DMS53 treated with DMSO at 0.1 percent for 48 hours (cell line): ENCODE results near the gene COX19.
"Not testable (repeated sequence)": the region's sequence is repeated elsewhere in the genome, so short reads cannot be mapped to it uniquely, and the experiment has no call there.

Experiments used
- DNase-seq: peaks from one replicate; lab custom pipeline; 2025; ENCODE audit not compliant: unreplicated experiment; lab: John Stamatoyannopoulos, UW

COX19 gene

GRCh38 chr7:927031-927671, 48.2 kb downstream of the COX19 start:
- DNase-seq = no peak

GRCh38 chr7:926061-927030, 49.0 kb downstream of the COX19 start:
- DNase-seq = no peak

- DNase-seq = no peak
These were observed 49.7 kb downstream of the COX19 start for GRCh38 chr7:925601-926000.

GRCh38 chr7:924541-925231, 50.7 kb downstream of the COX19 start:
- DNase-seq = no peak

GRCh38 chr7:924042-924441, 51.3 kb downstream of the COX19 start:
- not testable (repeated sequence) for DNase-seq

- DNase-seq = no peak
These were observed 52.0 kb downstream of the COX19 start for GRCh38 chr7:923108-924041.

- no peak for DNase-seq
These were observed 52.8 kb downstream of the COX19 start for GRCh38 chr7:922334-923107.

GRCh38 chr7:921581-922333, 53.6 kb downstream of the COX19 start:
- DNase-seq = no peak

GRCh38 chr7:921071-921461, 54.3 kb downstream of the COX19 start:
- no peak for DNase-seq

GRCh38 chr7:920351-921070, 54.8 kb downstream of the COX19 start:
- no peak for DNase-seq

- no peak for DNase-seq
These were observed 55.4 kb downstream of the COX19 start for GRCh38 chr7:919924-920341.

GRCh38 chr7:919114-919442, 56.3 kb downstream of the COX19 start:
- DNase-seq = no peak

- no peak for DNase-seq
These were observed 56.8 kb downstream of the COX19 start for GRCh38 chr7:918441-919113.

GRCh38 chr7:918118-918425, 57.3 kb downstream of the COX19 start:
- DNase-seq = no peak

- no peak for DNase-seq
These were observed 57.9 kb downstream of the COX19 start for GRCh38 chr7:917255-918117.

- DNase-seq = no peak
These were observed 58.9 kb downstream of the COX19 start for GRCh38 chr7:916291-916941.
